GM18502 (cell line): ENCODE measurements around the gene STARD5.
"Not testable (repeated sequence)": the region's sequence is repeated elsewhere in the genome, so short reads cannot be mapped to it uniquely, and the experiment has no call there.

Source experiments
- ATAC-seq: cut with Tn5 transposase; IDR thresholded peaks from one replicate; pipeline ENCODE4 v1.9.1; 2021; ENCODE audit warnings: mild to moderate bottlenecking; ENCODE audit not compliant: unreplicated experiment, poor library complexity

Gene STARD5

DNA sequence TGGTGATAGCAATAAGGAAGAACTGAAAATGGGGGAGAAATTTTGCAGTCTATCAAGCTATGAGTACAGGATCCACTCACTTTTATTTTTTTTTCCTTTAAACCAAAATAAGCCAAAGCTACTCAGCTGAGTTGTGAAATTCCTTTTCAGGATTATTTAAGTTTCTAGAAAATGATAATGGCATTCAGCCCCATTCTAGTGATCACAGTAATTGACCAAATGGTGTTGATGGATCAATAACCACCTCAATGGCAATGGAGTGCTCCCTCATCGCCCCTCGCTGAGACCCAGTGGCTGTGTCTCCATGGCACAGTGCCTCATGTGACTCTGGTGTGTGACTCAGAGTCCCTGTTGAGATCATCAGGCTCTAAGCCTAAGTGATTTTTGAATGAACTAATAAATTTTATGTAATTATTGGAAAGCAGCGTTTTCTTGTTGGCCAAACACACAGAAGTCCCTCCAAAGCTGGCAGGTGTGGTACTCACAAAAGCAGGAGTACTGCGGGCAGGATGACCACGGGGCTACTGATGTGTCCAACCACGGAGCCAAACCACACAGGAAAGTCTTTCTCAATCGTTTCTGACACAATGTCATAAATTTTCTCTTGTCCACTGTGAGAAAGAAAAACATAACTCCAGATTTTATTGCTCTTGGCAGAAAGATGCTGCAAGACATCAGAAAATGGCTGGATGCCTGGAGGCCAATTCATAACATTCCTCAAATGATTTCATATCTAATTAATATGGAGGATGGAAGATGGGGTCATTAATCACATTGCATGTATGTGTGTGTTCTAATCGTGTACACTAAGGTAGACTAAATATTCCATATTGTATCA lies 14.4 kb upstream of the STARD5 start:
- no peak for ATAC-seq

DNA sequence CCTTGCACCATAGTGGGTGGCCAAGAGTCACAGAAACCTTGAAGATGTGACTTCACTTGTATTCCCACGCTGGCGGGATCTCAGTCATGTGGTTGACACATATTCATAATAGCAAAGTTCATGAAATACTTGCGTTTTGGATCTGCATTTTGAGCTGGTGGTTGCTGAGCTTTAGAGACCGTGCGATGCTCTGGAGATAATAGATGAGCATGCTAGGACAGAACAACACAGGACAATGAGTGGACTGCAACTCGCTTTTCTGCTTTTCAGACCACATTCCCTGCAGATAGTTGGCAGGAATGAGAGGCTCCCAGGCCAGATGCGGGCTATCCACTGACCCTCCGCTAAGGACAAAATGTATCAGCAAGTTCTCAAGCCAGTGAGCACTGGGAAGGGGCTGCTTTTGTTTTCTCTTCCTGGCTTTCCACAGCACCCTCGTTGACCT lies 13.8 kb upstream of the STARD5 start:
- no peak for ATAC-seq

DNA sequence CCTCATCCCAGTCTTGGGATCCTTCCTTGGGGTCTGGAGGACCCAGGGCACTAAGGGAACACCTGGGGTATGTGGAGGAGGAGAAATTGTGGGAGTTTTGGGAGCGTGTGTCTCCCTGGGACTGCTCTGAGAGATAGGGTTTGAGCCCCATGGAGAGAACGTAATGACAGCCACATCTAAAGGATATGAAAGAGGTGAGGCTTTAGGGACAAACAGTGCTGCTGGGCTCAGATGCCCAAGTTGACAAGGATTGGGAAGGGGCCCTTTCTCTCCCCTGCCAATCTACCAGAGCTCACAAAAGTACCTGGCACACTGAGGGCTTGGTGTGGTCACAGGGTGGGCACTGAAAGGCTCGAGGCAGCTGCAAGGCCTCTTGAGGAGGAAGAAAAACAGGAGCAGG lies 13.3 kb upstream of the STARD5 start:
- ATAC-seq: no peak

- ATAC-seq: no peak
Observed at GRCh38 chr15:81336568-81336967, 12.6 kb upstream of the STARD5 start.

DNA sequence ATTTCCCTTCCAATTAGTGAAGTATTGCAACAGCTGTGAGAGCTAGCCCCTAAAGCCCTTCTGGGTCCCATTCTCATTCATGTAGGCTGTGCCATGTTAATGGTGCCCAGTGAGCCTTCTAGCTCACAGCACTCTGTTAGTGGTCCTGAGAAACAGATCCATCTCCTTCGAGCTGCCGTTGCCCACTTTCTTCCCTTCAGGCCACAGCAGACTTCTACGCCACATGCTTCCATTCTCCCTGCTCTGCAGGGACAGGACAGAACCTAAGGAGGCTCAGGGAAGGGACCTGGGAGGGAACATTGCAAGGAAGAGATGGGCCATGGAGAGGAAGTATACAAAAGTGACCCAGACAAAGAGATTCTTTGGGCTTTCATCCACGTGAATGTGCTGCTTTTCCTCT lies 11.7 kb upstream of the STARD5 start:
- ATAC-seq: no peak

DNA sequence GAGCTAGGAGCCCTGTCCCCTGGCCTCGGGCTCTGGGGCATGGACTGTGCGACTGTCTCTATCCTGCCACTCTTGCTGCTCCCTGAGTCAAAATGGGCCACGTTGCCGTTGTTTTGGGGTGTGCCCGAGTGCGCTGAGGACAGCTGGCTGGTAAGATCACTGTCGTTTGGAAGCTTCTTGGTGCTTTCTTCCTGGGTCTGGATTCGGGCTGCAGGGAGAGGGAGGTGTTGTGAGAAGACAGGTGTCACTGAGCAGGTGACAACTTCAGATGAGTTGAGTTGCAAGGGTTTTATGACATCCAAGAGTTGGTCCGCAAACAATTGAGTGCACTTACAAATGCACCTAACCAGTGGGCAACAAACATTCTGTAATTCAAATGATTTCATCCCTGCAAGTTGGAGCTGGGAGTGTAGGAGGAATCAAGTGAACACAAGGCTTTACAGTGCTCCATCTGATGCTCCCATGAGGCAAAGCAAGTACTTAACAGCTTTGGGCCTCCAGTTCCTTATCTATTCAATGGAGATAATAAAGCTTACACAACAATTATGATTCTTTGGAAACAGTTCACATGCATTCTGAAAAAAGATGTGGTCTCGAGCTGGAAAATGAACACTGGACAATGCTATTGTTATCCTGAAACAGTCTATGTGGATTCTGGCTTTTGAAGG lies 11.0 kb upstream of the STARD5 start:
- ATAC-seq: no peak

GRCh38 chr15:81333363-81333762 lies 9.4 kb upstream of the STARD5 start:
- no peak for ATAC-seq

- ATAC-seq: no peak
Observed at GRCh38 chr15:81332326-81332725, 8.4 kb upstream of the STARD5 start.

- ATAC-seq: no peak
Observed at GRCh38 chr15:81331600-81331999, 7.7 kb upstream of the STARD5 start.

DNA sequence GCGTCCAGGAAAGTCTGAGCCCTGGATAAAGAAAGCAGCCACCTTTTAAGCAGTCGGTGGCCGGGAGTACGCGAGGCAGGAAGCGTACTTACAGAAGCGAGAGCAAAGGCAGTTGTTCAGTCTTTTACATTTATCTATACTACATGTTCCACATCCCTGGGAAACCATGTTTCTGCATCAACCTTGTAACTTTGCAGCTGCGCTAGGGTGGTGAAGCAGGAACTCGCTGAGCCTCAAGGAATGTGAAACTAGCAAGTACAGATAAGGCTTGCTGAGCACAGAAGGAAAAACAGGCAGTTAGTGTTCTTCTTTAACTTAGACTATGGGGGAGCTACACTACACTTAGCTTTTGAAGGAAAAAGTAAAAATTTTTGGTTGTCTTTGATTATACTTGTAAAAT lies 7.2 kb upstream of the STARD5 start:
- not testable (repeated sequence) for ATAC-seq

GRCh38 chr15:81330366-81331090 lies 6.6 kb upstream of the STARD5 start:
- ATAC-seq: no peak

- ATAC-seq: no peak
Observed at GRCh38 chr15:81329446-81329845, 5.5 kb upstream of the STARD5 start.

- no peak for ATAC-seq
Observed at GRCh38 chr15:81327516-81327915, 3.6 kb upstream of the STARD5 start.

GRCh38 chr15:81326466-81327212 lies 2.7 kb upstream of the STARD5 start:
- no peak for ATAC-seq

- peak; percentile 17 for ATAC-seq
Observed at GRCh38 chr15:81323559-81323943, 390 bp downstream of the STARD5 start.

DNA sequence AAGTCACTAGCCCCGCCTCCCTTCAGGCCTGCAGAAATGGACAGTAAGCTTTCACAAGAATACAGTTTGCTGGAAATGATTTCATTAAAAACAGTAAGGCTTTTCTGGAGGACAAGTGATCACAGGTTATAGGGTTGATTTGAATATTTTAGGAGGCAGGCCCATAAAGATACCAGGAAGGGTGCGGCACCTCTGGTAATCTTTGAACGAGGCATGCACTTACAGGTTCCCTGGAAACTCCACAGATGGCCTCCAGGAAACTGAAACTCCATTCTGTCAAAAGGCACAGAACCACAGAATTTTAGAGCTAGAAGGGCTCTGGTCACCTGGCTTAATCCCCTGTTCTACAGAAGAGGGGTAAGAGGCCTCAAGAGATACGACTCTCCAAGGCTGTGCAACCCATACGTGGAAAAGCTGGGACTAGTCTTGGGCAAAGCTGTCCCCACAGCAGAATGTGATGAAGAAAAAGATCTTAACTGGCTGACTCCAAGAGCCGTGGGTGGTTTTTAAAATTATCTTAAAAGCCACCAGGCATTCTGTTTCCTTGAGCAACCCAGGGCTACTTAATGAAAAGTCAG lies 1.2 kb downstream of the STARD5 start:
- no peak for ATAC-seq

- ATAC-seq: no peak
Observed at GRCh38 chr15:81321667-81322066, 2.3 kb downstream of the STARD5 start.

DNA sequence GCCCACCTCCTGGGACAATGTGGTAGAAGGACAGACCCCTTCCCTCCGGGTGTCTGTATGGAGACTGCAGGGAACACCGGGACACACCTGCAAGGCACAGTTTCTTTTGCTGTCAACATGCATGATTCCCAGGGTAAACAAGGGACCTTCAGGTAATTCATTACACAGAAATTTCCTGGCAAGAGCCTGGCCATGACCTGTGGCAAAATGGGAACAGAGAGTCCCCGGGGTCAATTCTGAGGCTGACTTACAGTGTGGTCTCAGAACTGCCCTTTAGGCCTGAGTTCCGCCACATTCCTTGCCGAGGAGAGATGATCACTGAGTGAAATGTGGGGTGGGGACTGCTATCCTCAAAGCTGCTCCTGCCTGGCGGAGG lies 6.3 kb downstream of the STARD5 start:
- ATAC-seq: no peak

GRCh38 chr15:81316267-81316666 lies 7.7 kb downstream of the STARD5 start:
- no peak for ATAC-seq
